Endothelial cell of umbilical vein (primary cell): Measurements from ENCODE around the gene SYAP1.

ENCODE experiments used
- CTCF ChIP-seq, 2 donors: IDR thresholded peaks; 1 replicate in 1 of 2; 2 replicates in 1 of 2; pipeline ENCODE4 v1.5.1; 2011; ENCODE audit warnings: low read length in 2 of 2, mild to moderate bottlenecking in 2 of 2, moderate library complexity in 2 of 2, control low read depth in 1 of 2, inconsistent platforms in 1 of 2, low read depth in 1 of 2; ENCODE audit not compliant: insufficient read depth in 1 of 2; ENCODE audit errors: extremely low read depth in 1 of 2
- POLR2A ChIP-seq: IDR thresholded peaks from 2 replicates; pipeline ENCODE4 v1.6.1; 2012; ENCODE audit warnings: low read depth, mild to moderate bottlenecking, control low read depth, low read length

GRCh38 chrX:16797841-16798240, 78.4 kb downstream of the SYAP1 start:
- TF ChIP-seq CTCF (IDR thresholded peaks at IDR 0.05; ENCODE audit: extremely low read depth in 1 of 2, insufficient read depth in 1 of 2, low read depth in 1 of 2, low read length in 2 of 2) (no peak), POLR2A (no peak)
